ENCODE data around the gene UBXN10. TPM values are rescaled to one million over a fixed set of nuclear protein-coding genes. Genes with fewer than 3 reads are reported as not detected.
"Not testable (repeated sequence)": the region's sequence is repeated elsewhere in the genome, so short reads cannot be mapped to it uniquely, and the experiment has no call there.

UBXN10 gene
- total and polyA plus RNA-seq, 8 donors = 0.31 to 8.0 (median 1.8) TPM

DNA sequence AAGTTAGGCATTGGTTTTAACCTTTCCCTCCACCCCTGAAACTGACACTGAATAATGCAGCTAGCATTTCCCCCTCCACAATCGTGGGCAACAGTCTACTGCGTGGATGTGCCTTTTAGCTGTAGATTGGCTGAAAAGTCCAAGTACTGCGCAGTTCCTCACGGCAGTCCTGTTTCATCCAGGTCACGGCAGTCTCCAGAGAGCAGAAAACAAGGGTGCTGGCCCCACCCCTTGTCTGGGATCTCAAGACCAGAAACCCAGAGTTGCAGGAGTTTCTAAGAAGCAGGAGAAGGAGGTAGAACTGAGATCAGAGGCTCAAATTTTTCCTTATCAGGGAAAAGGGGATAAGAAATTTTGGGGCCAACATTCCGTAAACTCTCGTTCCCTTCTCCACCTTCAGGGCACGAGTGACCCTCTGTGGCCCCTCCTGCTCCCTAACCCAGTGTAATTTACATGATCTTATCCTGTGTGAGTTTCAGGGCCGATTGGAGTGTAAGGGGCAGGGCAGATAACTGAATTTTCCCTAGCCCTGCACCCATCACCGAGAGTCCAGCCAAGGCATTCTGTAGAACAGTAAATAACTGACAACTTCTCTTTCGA lies 26.3 kb downstream of the UBXN10 start:
- intact Hi-C loops (cut with DNase I; ENCODE audit: low total_unique reads) = loop anchor here (5.0 kb wide), 1 partner anchor 280 kb away; no protein-coding TSS in a partner anchor
- Histone ChIP-seq H3K27me3 (peaks cover 0 to 71% (median 25%) of the 10 kb centered on the region in 3 donors), H3K36me3 (no peaks in the 10 kb centered on the region), H3K4me1 (peaks cover 0 to 14% (median 10%) of the 10 kb centered on the region in 4 donors), H3K4me3 (no peak overlapping the region), H3K9me3 (peaks cover 0 to 3% (median 0%) of the 10 kb centered on the region in 4 donors), H3K27ac (no peak overlapping the region)
- WGBS, 5 donors = 46 to 60% (median 55%) methylated on average over 11 of the region's 11 CpGs
- TF ChIP-seq EP300 (IDR thresholded peaks at IDR 0.05) (no peak), POLR2A (IDR thresholded peaks at IDR 0.05) (no peak), POLR2AphosphoS5 (IDR thresholded peaks at IDR 0.05) (no peak)
- TF ChIP-seq, protein P1, sequence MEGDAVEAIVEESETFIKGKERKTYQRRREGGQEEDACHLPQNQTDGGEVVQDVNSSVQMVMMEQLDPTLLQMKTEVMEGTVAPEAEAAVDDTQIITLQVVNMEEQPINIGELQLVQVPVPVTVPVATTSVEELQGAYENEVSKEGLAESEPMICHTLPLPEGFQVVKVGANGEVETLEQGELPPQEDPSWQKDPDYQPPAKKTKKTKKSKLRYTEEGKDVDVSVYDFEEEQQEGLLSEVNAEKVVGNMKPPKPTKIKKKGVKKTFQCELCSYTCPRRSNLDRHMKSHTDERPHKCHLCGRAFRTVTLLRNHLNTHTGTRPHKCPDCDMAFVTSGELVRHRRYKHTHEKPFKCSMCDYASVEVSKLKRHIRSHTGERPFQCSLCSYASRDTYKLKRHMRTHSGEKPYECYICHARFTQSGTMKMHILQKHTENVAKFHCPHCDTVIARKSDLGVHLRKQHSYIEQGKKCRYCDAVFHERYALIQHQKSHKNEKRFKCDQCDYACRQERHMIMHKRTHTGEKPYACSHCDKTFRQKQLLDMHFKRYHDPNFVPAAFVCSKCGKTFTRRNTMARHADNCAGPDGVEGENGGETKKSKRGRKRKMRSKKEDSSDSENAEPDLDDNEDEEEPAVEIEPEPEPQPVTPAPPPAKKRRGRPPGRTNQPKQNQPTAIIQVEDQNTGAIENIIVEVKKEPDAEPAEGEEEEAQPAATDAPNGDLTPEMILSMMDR (IDR thresholded peaks at IDR 0.05) = no peak
- DNase-seq = no peak

DNA sequence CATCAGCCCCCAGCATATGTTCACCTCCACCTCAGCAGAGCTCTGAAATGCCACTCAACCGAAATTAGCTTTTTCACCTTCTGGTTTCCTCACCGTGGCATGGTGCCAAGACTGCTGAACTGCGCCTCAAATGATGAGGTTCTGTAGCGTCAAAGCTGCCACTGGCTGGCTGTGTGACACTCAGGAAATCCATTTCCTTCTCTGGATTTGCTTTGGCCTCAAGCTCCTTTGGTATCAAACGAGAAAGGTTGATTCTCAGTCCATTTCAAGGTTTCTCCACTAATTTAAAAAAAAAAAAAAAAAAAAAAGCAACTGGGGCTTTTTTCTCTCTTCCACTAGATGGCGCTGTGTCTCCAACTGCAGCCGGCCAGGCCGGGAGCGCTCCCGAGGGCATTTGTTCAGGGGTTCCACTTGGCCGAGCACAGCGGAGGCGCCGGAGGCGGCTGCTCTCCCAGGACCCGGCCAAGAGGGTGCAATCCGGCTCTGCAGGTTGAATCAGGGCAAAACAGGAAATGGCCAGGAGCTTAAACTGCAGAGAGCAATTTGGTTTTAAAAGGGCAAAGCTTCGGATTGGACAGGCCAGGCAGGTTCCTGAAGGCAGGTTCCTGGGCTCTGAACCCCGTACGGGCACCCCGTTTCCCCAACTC lies 26.9 kb downstream of the UBXN10 start:
- H3K27ac ChIP-seq = no peak overlapping the region
- WGBS, 5 donors = 3 to 5% (median 4%) methylated on average over 21 of the region's 21 CpGs

DNA sequence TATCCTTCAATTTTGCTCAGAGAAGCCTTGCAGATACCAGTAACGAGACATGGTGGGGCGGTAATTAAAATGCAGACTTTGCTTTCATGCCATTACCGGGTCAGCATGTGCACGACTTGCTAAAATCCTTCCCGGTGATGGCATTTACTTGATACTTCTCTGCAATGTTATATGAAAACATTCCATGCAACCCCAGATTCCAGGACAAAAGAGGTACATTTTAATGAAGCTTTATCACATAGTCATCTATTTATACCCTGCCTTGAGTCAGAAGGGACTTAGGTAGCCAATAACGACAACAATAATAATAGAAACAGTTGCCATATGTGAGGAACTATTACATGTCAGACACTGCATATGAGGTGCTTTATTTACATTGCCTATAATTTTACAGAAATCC lies 29.8 kb downstream of the UBXN10 start:
- H3K4me1 ChIP-seq = peaks cover 0 to 14% (median 10%) of the 10 kb centered on the region in 4 donors
- no peak for DNase-seq
- TF ChIP-seq POLR2A (IDR thresholded peaks at IDR 0.05) (no peak), POLR2AphosphoS5 (IDR thresholded peaks at IDR 0.05) (no peak), EP300 (IDR thresholded peaks at IDR 0.05) (no peak)
- TF ChIP-seq, protein P1 (IDR thresholded peaks at IDR 0.05) = no peak
- H3K4me3 ChIP-seq = no peak overlapping the region
- no peak overlapping the region for H3K27ac ChIP-seq
- peaks cover 0 to 3% (median 0%) of the 10 kb centered on the region in 4 donors for H3K9me3 ChIP-seq
- 74 to 84% (median 80%) methylated on average over 6 of the region's 6 CpGs for WGBS, 5 donors
- no peaks in the 10 kb centered on the region for H3K36me3 ChIP-seq
- intact Hi-C loops (cut with DNase I; ENCODE audit: low total_unique reads) = no loop called here
- H3K27me3 ChIP-seq = peaks cover 0 to 64% (median 24%) of the 10 kb centered on the region in 3 donors

More for the DNA sequence above, 26.9 kb downstream of the UBXN10 start:
- H3K36me3 ChIP-seq = no peaks in the 10 kb centered on the region
- intact Hi-C loops (cut with DNase I; ENCODE audit: low total_unique reads) = loop anchor here (5.0 kb wide), 1 partner anchor 279 kb away; no protein-coding TSS in a partner anchor
- H3K9me3 ChIP-seq = peaks cover 0 to 3% (median 0%) of the 10 kb centered on the region in 4 donors
- no peak overlapping the region for H3K4me3 ChIP-seq
- DNase-seq = peak; percentile 70 to 83
- peaks cover 0 to 75% (median 25%) of the 10 kb centered on the region in 3 donors for H3K27me3 ChIP-seq
- TF ChIP-seq, protein P1 (IDR thresholded peaks at IDR 0.05) = peak in 5 of 7 experiments; percentile 29 to 81 (median 74)
- TF ChIP-seq POLR2AphosphoS5 (IDR thresholded peaks at IDR 0.05) = no peak
- peaks cover 0 to 14% (median 10%) of the 10 kb centered on the region in 4 donors for H3K4me1 ChIP-seq

DNA sequence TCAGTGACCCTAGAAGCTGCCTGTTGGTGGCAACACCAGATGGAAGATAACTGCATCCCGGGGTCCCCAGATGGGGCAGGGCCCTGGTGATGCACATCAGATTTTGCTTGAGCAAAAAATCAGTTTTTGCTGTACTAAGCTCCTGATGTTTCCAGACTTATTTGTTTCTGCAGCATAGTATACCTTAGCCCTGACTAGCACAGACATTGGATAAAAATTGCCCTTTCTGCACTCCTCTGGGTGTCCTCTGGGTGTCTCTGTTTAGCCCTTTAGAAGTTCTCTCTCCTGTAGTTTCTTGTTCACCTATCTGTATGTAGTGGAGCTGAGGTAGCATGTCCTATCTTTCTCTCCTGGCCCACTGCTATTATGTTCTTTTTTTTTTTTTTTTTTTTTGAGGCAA lies 30.7 kb downstream of the UBXN10 start:
- Histone ChIP-seq H3K4me3 (no peak overlapping the region), H3K9me3 (peaks cover 0 to 3% (median 0%) of the 10 kb centered on the region in 4 donors), H3K36me3 (no peaks in the 10 kb centered on the region), H3K4me1 (peaks cover 0 to 14% (median 10%) of the 10 kb centered on the region in 4 donors), H3K27ac (no peak overlapping the region), H3K27me3 (peaks cover 0 to 64% (median 21%) of the 10 kb centered on the region in 3 donors)
- intact Hi-C loops (cut with DNase I; ENCODE audit: low total_unique reads) = no loop called here
- TF ChIP-seq EP300 (IDR thresholded peaks at IDR 0.05) (no peak), POLR2AphosphoS5 (IDR thresholded peaks at IDR 0.05) (no peak)
- 67 to 85% (median 77%) methylated on average over 1 of the region's 1 CpG; no CpG with 5 or more reads in 1 of the 5 donors for WGBS, 5 donors
- peak in 1 of 2 donors; percentile 12 for DNase-seq

DNA sequence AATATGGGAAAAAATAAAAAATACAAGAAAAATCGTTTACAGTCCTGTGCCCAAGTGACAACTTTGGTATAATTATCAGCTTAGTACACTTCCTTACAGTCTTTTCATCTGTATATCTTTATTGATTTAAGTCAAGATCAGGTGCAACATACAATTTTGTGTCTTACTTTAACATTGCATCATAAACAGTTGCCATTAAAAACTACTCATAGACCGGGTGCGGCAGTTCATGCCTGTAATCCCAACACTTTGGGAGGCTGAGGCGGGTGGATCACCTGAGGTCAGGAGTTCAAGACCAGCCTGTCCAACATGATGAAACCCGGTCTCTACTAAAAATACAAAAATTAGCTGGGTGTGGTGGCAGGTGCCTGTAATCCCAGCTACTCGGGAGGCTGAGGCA lies 33.2 kb downstream of the UBXN10 start:
- H3K36me3 ChIP-seq; H3K4me1 ChIP-seq; DNase-seq; H3K4me3 ChIP-seq; H3K27ac ChIP-seq; H3K9me3 ChIP-seq; intact Hi-C loops (cut with DNase I; ENCODE audit: low total_unique reads): not testable (repeated sequence)
- peaks cover 0 to 69% (median 22%) of the 10 kb centered on the region in 3 donors for H3K27me3 ChIP-seq
- WGBS, 5 donors = 77 to 84% (median 82%) methylated on average over 6 of the region's 6 CpGs
